ENCODE results near the gene USP50.
"Not testable (repeated sequence)": the region's sequence is repeated elsewhere in the genome, so short reads cannot be mapped to it uniquely, and the experiment has no call there.

USP50 gene

DNA sequence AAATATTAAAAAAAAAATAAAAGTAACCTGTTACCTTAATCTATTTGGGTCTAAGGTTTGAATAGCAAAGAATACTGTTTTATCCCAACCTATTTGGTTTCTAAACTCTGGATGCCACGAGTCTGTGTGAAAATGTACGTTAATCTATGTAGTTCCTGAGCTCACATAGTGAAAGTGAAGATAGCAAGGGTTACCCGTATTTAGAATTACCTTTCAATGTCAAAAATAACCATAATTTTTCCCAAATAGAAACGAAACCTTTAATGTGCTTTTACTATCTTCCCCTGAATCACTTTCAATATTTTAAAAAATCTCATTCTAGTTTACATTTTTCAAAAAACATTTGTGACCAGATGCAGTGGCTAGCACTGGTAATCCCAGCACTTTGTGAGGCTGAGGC is 5.8 kb upstream of the USP50 start:
- Histone ChIP-seq H3K9me3 (ENCODE audit: insufficient read depth, low read depth, low read length) (no peaks in the 10 kb centered on the region), H3K27me3 (ENCODE audit: insufficient read depth, low read length) (no peaks in the 10 kb centered on the region), H3K27ac (ENCODE audit: low read depth, low read length) (no peak overlapping the region)

DNA sequence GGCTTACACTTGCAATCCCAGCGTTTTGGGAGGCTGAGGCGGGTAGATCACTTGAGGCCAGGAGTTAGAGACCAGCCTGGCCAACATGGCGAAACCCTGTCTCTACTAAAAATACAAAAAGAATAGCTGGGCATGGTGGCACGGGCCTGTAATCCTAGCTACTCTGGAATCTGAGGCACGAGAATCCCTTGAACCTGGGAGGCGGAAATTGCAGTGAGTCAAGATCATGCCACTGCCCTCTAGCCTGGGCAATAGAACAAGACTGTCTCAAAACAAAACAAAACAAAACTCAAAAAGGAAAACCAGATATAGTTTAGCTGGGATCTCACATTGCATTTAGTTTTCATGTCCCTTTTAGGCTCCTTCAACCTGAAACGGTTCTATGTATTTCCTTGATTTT is 2.9 kb upstream of the USP50 start:
- no peak overlapping the region for H3K27ac ChIP-seq (ENCODE audit: low read depth, low read length)
- no peaks in the 10 kb centered on the region for H3K36me3 ChIP-seq (ENCODE audit: insufficient read depth, low read length)
- no peaks in the 10 kb centered on the region for H3K27me3 ChIP-seq (ENCODE audit: insufficient read depth, low read length)
- WGBS, result 89% methylated on average over 7 of the region's 7 CpGs
- no peaks in the 10 kb centered on the region for H3K4me1 ChIP-seq (ENCODE audit: insufficient read depth, low read length)
- no peak overlapping the region for H3K9ac ChIP-seq (ENCODE audit: low read depth, low read length)
- no peak overlapping the region for H3K4me3 ChIP-seq (ENCODE audit: low read length)
- no peaks in the 10 kb centered on the region for H3K9me3 ChIP-seq (ENCODE audit: insufficient read depth, low read depth, low read length)

More for the DNA sequence above, 5.8 kb upstream of the USP50 start:
- H3K4me3 ChIP-seq (ENCODE audit: low read length), result no peak overlapping the region
- WGBS, result 96% methylated on average over 4 of the region's 4 CpGs
- no peaks in the 10 kb centered on the region for H3K4me1 ChIP-seq (ENCODE audit: insufficient read depth, low read length)
- no peak overlapping the region for H3K9ac ChIP-seq (ENCODE audit: low read depth, low read length)
- H3K36me3 ChIP-seq (ENCODE audit: insufficient read depth, low read length), result no peaks in the 10 kb centered on the region

GRCh38 chr15:50544368-50544767 is 2.1 kb downstream of the USP50 start:
- WGBS, result 46% methylated on average over 4 of the region's 5 CpGs
- Histone ChIP-seq H3K9me3 (ENCODE audit: insufficient read depth, low read depth, low read length) (no peaks in the 10 kb centered on the region), H3K9ac (ENCODE audit: low read depth, low read length) (no peak overlapping the region), H3K4me3 (ENCODE audit: low read length) (no peak overlapping the region), H3K27ac (ENCODE audit: low read depth, low read length) (no peak overlapping the region), H3K36me3 (ENCODE audit: insufficient read depth, low read length) (no peaks in the 10 kb centered on the region), H3K4me1 (ENCODE audit: insufficient read depth, low read length) (no peaks in the 10 kb centered on the region), H3K27me3 (ENCODE audit: insufficient read depth, low read length) (no peaks in the 10 kb centered on the region)

DNA sequence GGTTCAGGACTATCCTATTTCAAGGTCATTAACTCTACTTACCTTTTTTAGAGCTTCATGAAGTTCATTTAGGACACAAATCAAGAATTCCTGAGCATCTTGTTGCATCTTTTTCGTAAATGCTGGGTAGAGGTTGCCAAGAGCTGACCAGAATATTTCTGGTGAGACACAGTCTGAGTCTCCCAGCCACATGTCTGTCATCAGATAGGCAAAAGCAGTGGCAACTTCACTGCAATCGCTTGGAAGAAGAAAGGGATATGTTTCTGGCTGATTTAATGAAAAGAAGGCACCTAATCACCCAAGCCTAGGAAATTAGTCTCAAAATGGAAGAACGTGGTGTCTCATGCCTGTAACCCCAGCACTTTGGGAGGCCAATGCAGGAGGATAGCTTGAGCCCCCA is 2.9 kb downstream of the USP50 start:
- no peak overlapping the region for H3K27ac ChIP-seq (ENCODE audit: low read depth, low read length)
- no peak overlapping the region for H3K4me3 ChIP-seq (ENCODE audit: low read length)
- no peaks in the 10 kb centered on the region for H3K9me3 ChIP-seq (ENCODE audit: insufficient read depth, low read depth, low read length)
- H3K9ac ChIP-seq (ENCODE audit: low read depth, low read length), result no peak overlapping the region
- H3K4me1 ChIP-seq (ENCODE audit: insufficient read depth, low read length), result no peaks in the 10 kb centered on the region
- WGBS, result 94% methylated on average over 3 of the region's 3 CpGs
- no peaks in the 10 kb centered on the region for H3K27me3 ChIP-seq (ENCODE audit: insufficient read depth, low read length)
- no peaks in the 10 kb centered on the region for H3K36me3 ChIP-seq (ENCODE audit: insufficient read depth, low read length)

GRCh38 chr15:50542887-50543210 is 3.6 kb downstream of the USP50 start:
- H3K9ac ChIP-seq (ENCODE audit: low read depth, low read length), result no peak overlapping the region
- H3K36me3 ChIP-seq (ENCODE audit: insufficient read depth, low read length), result no peaks in the 10 kb centered on the region

DNA sequence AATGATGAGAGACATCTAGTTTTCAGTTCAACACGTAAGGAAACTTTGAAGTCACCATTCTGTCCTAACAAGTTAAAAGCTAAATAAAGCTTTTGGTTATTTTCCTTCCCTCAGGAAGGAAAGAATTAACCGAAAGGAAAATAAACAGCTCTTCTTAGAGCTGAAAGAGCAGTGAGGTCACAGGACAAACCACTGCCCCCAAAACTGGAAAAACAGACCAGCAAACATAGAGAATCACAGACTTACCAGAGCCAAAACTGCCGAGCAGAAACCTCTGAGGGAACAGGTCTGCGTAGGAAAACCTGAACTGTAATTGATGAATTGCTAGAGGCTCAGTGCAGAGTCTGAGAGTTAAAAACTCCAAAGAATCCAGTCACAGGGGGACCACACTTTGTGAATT is 14.7 kb downstream of the USP50 start:
- no peak overlapping the region for H3K4me3 ChIP-seq (ENCODE audit: low read length)
- H3K27ac ChIP-seq (ENCODE audit: low read depth, low read length), result no peak overlapping the region
- H3K36me3 ChIP-seq (ENCODE audit: insufficient read depth, low read length), result no peaks in the 10 kb centered on the region
- H3K4me1 ChIP-seq (ENCODE audit: insufficient read depth, low read length), result no peaks in the 10 kb centered on the region
- no peaks in the 10 kb centered on the region for H3K27me3 ChIP-seq (ENCODE audit: insufficient read depth, low read length)
- 97% methylated on average over 4 of the region's 4 CpGs for WGBS
- no peaks in the 10 kb centered on the region for H3K9me3 ChIP-seq (ENCODE audit: insufficient read depth, low read depth, low read length)
- no peak overlapping the region for H3K9ac ChIP-seq (ENCODE audit: low read depth, low read length)

More at GRCh38 chr15:50542887-50543210, 3.6 kb downstream of the USP50 start:
- H3K4me3 ChIP-seq (ENCODE audit: low read length), result no peak overlapping the region
- H3K9me3 ChIP-seq (ENCODE audit: insufficient read depth, low read depth, low read length), result no peaks in the 10 kb centered on the region
- H3K27ac ChIP-seq (ENCODE audit: low read depth, low read length), result no peak overlapping the region
- WGBS, result 94% methylated on average over 1 of the region's 2 CpGs
- no peaks in the 10 kb centered on the region for H3K4me1 ChIP-seq (ENCODE audit: insufficient read depth, low read length)
- H3K27me3 ChIP-seq (ENCODE audit: insufficient read depth, low read length), result no peaks in the 10 kb centered on the region

GRCh38 chr15:50531163-50531562 is 15.3 kb downstream of the USP50 start:
- Histone ChIP-seq H3K4me1 (ENCODE audit: insufficient read depth, low read length) (no peaks in the 10 kb centered on the region), H3K4me3 (ENCODE audit: low read length) (no peak overlapping the region), H3K9me3 (ENCODE audit: insufficient read depth, low read depth, low read length) (no peaks in the 10 kb centered on the region), H3K36me3 (ENCODE audit: insufficient read depth, low read length) (no peaks in the 10 kb centered on the region), H3K9ac (ENCODE audit: low read depth, low read length) (no peak overlapping the region), H3K27ac (ENCODE audit: low read depth, low read length) (no peak overlapping the region), H3K27me3 (ENCODE audit: insufficient read depth, low read length) (no peaks in the 10 kb centered on the region)
- 92% methylated on average over 4 of the region's 4 CpGs for WGBS

- no peaks in the 10 kb centered on the region for H3K36me3 ChIP-seq (ENCODE audit: insufficient read depth, low read length)
- H3K4me3 ChIP-seq (ENCODE audit: low read length), result no peak overlapping the region
- H3K9ac ChIP-seq (ENCODE audit: low read depth, low read length), result no peak overlapping the region
- H3K27me3 ChIP-seq (ENCODE audit: insufficient read depth, low read length), result no peaks in the 10 kb centered on the region
- no peak overlapping the region for H3K27ac ChIP-seq (ENCODE audit: low read depth, low read length)
- 93% methylated on average over 5 of the region's 5 CpGs for WGBS
- H3K4me1 ChIP-seq (ENCODE audit: insufficient read depth, low read length), result no peaks in the 10 kb centered on the region
- H3K9me3 ChIP-seq (ENCODE audit: insufficient read depth, low read depth, low read length), result no peaks in the 10 kb centered on the region
Observed at GRCh38 chr15:50523851-50524251, 22.6 kb downstream of the USP50 start.

- Histone ChIP-seq H3K9ac (ENCODE audit: low read depth, low read length) (no peak overlapping the region), H3K27me3 (ENCODE audit: insufficient read depth, low read length) (no peaks in the 10 kb centered on the region), H3K27ac (ENCODE audit: low read depth, low read length) (no peak overlapping the region), H3K9me3 (ENCODE audit: insufficient read depth, low read depth, low read length) (no peaks in the 10 kb centered on the region), H3K36me3 (ENCODE audit: insufficient read depth, low read length) (no peaks in the 10 kb centered on the region), H3K4me3 (ENCODE audit: low read length) (no peak overlapping the region), H3K4me1 (ENCODE audit: insufficient read depth, low read length) (no peaks in the 10 kb centered on the region)
- 95% methylated on average over 7 of the region's 7 CpGs for WGBS
Observed at GRCh38 chr15:50519740-50520425, 26.6 kb downstream of the USP50 start.

DNA sequence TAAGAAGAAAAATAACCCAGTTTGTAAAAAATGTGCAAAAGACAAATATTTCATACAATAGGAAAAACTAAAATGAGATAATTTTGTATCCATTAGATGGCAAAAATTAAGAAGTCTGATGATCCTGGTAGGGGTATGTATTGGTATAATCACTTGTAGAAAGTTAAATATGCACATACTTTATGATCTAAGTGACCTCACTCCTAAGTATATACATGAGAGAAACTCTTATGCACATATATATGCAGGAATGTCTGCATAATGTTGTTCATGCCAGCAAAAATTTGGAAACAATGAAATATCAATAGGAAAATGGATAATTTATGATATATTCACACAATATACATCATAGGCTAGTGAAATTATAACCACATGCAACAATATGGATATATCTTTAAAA is 33.5 kb downstream of the USP50 start:
- H3K36me3 ChIP-seq (ENCODE audit: insufficient read depth, low read length), result no peaks in the 10 kb centered on the region
- H3K4me1 ChIP-seq (ENCODE audit: insufficient read depth, low read length), result no peaks in the 10 kb centered on the region
- no peaks in the 10 kb centered on the region for H3K27me3 ChIP-seq (ENCODE audit: insufficient read depth, low read length)
- no peak overlapping the region for H3K9ac ChIP-seq (ENCODE audit: low read depth, low read length)
- no peak overlapping the region for H3K27ac ChIP-seq (ENCODE audit: low read depth, low read length)
- no peak overlapping the region for H3K4me3 ChIP-seq (ENCODE audit: low read length)
- no peaks in the 10 kb centered on the region for H3K9me3 ChIP-seq (ENCODE audit: insufficient read depth, low read depth, low read length)

- H3K9me3 ChIP-seq (ENCODE audit: insufficient read depth, low read depth, low read length), result no peaks in the 10 kb centered on the region
- H3K36me3 ChIP-seq (ENCODE audit: insufficient read depth, low read length), result peaks cover 14% of the 10 kb centered on the region
- no peak overlapping the region for H3K27ac ChIP-seq (ENCODE audit: low read depth, low read length)
- no peaks in the 10 kb centered on the region for H3K27me3 ChIP-seq (ENCODE audit: insufficient read depth, low read length)
- no peak overlapping the region for H3K9ac ChIP-seq (ENCODE audit: low read depth, low read length)
- peaks cover 8% of the 10 kb centered on the region for H3K4me1 ChIP-seq (ENCODE audit: insufficient read depth, low read length)
- H3K4me3 ChIP-seq (ENCODE audit: low read length), result no peak overlapping the region
- WGBS, result 48% methylated on average over 8 of the region's 8 CpGs
Observed at GRCh38 chr15:50506121-50506520, 40.3 kb downstream of the USP50 start.

- H3K4me1 ChIP-seq (ENCODE audit: insufficient read depth, low read length); H3K27ac ChIP-seq (ENCODE audit: low read depth, low read length); H3K4me3 ChIP-seq (ENCODE audit: low read length); H3K9ac ChIP-seq (ENCODE audit: low read depth, low read length); H3K9me3 ChIP-seq (ENCODE audit: insufficient read depth, low read depth, low read length); H3K27me3 ChIP-seq (ENCODE audit: insufficient read depth, low read length): not testable (repeated sequence)
- WGBS, result 82% methylated on average over 2 of the region's 2 CpGs
- H3K36me3 ChIP-seq (ENCODE audit: insufficient read depth, low read length), result peaks cover 19% of the 10 kb centered on the region
Observed at GRCh38 chr15:50505656-50506055, 40.8 kb downstream of the USP50 start.
